ENCODE data around the gene SLC50A1. TPM values are rescaled to one million over a fixed set of nuclear protein-coding genes. Genes with fewer than 3 reads are reported as not detected.

Gene SLC50A1
- total and polyA plus RNA-seq, 9 of the 15 experiments (the other 6 are each of a cell fraction or from before 2014, with no cell fraction given) = 46.5 to 132 (median 91.9) TPM

DNA sequence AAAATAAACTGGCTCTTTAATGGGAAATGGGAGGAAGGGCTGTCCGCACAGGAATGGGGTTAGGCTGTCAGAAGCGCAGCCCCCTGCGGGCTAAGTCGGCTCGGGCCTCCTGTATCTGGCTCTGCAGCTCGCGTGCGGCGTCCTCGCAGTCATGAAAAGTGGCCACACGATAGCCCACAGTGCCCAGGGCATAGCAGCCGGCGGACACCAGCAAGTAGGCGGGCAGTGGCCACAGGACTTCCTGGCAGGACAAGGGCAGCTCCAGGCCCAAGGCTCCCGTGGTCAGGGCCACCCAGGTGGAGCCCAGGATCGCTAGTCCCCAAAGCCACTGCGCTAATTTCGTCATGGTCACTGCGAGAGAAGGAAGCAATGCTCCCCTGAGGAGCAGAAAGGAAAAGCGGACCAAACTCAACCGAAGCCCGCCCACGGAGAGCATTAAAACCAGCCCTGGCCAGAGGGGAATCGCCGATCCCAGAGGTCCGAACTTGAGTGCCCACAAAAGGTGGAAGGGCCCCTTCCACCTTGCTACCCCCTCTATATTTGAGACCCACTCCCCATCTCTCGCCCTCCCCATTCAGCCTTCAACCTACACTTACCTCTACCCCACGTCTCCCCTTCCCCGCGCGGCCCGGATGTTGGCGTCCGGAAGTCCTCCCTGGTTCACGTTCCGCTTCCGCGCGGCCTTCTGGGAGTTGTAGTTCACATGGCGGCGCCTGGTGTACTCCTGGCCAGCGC lies 4.4 kb downstream of the SLC50A1 start, which contains the start of gene DPM3 (continued):
- no peak for TF ChIP-seq GTF3C2 (IDR thresholded peaks at IDR 0.05; ENCODE audit: borderline replicate concordance, extremely low read depth, insufficient read length)
- TF ChIP-seq, protein P1, sequence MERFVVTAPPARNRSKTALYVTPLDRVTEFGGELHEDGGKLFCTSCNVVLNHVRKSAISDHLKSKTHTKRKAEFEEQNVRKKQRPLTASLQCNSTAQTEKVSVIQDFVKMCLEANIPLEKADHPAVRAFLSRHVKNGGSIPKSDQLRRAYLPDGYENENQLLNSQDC (CRISPR knock-in tag; IDR thresholded peaks at IDR 0.05) = no peak
- TF ChIP-seq PYGO2 (tag; IDR thresholded peaks at IDR 0.05) = no peak
- peak; percentile 57; the same call in 1 of the 2 replicates for TF ChIP-seq MYC (IDR thresholded peaks at IDR 0.05; ENCODE audit: low read depth, low read length)
- peak; percentile 48; the same call in 1 of the 2 replicates for TF ChIP-seq MYC (CRISPR knock-in tag; IDR thresholded peaks at IDR 0.05; ENCODE audit: borderline replicate concordance, low read depth)
- TF ChIP-seq ETS1 (conservative IDR thresholded peaks at IDR 0.05; ENCODE audit: control insufficient read depth, low read depth, low read length) = peak; percentile 90
- peak; percentile 47; the same call in 1 of the 2 replicates for TF ChIP-seq DPF2 (IDR thresholded peaks at IDR 0.05)
- TF ChIP-seq TAF7 (tag; IDR thresholded peaks at IDR 0.05) = peak; percentile 41; the same call in 1 of the 2 replicates
- no peak for TF ChIP-seq ZNF124 (CRISPR knock-in tag; IDR thresholded peaks at IDR 0.05)
- TF ChIP-seq THRA (IDR thresholded peaks at IDR 0.05) = no peak
- peak; percentile 37; the same call in 1 of the 2 replicates for TF ChIP-seq GTF2E2 (tag; IDR thresholded peaks at IDR 0.05)
- peak; percentile 51 for TF ChIP-seq CCNT2 (IDR thresholded peaks at IDR 0.05; ENCODE audit: borderline replicate concordance, extremely low read depth, insufficient read length, low read depth, low read length)
- TF ChIP-seq SRSF7 (optimal IDR thresholded peaks at IDR 0.05; ENCODE audit: low read depth, low read length) = no peak
- no peak for TF ChIP-seq CREBBP (IDR thresholded peaks at IDR 0.05; ENCODE audit: low read depth, low read length)
- TF ChIP-seq SMAD4 (CRISPR knock-in tag; conservative IDR thresholded peaks at IDR 0.05) = no peak; the same call in 1 of the 2 replicates
- TF ChIP-seq ZNF780A (CRISPR knock-in tag; IDR thresholded peaks at IDR 0.05) = no peak
- TF ChIP-seq MYNN (IDR thresholded peaks at IDR 0.05) = no peak
- TF ChIP-seq MYNN (CRISPR knock-in tag; IDR thresholded peaks at IDR 0.05) = no peak
- TF ChIP-seq LARP7 (IDR thresholded peaks at IDR 0.05) = peak; percentile 15; the same call in 1 of the 2 replicates
- no peak for TF ChIP-seq SRSF9 (IDR thresholded peaks at IDR 0.05; ENCODE audit: borderline replicate concordance, low read depth, low read length)
- TF ChIP-seq HNRNPLL (IDR thresholded peaks at IDR 0.05; ENCODE audit: low read depth, low read length, poor library complexity, severe bottlenecking) = peak; percentile 71
- TF ChIP-seq ZNF12 (CRISPR knock-in tag; IDR thresholded peaks at IDR 0.05) = no peak

All from K562 (cell line).